Fibroblast of lung (primary cell): ENCODE measurements around the gene NAT8L. TPM values are rescaled to one million over a fixed set of nuclear protein-coding genes. Genes with fewer than 3 reads are reported as not detected.

Source experiments
- DNase-seq, 2 donors: peaks; one replicate each; pipeline versions ENCODE4 v3.0.0 to v3.0.0-alpha.2; 2010; ENCODE audit warnings: low read depth in 2 of 2
- H2AFZ ChIP-seq: 2 replicates; pipeline ENCODE4 v1.5.1; 2012; ENCODE audit warnings: low read length, control low read depth, inconsistent platforms
- H3K27ac ChIP-seq: 2 replicates; pipeline ENCODE4 v1.5.1; 2011; ENCODE audit warnings: low read length, control low read depth; ENCODE audit not compliant: insufficient read depth
- H3K27me3 ChIP-seq: 2 replicates; pipeline ENCODE4 v1.5.1; 2011; ENCODE audit warnings: mild to moderate bottlenecking, low read length; ENCODE audit not compliant: control insufficient read depth, insufficient read depth
- H3K36me3 ChIP-seq: 2 replicates; pipeline ENCODE4 v1.5.1; 2011; ENCODE audit warnings: low read length; ENCODE audit not compliant: control insufficient read depth, insufficient read depth
- H3K4me1 ChIP-seq: 2 replicates; pipeline ENCODE4 v1.5.1; 2011; ENCODE audit warnings: low read length; ENCODE audit not compliant: control insufficient read depth, insufficient read depth; ENCODE audit errors: extremely low read depth
- H3K4me2 ChIP-seq: 2 replicates; pipeline ENCODE4 v1.5.1; 2011; ENCODE audit warnings: low read length, control low read depth; ENCODE audit not compliant: insufficient read depth; ENCODE audit errors: extremely low read depth
- H3K4me3 ChIP-seq, 4 experiments: fragments of 200-600 bp in 1 of 4; sonication (generic) in 1 of 4; replicated peaks in 1 of 4; 2 replicates each; pipeline ENCODE4 v1.5.1; 2011 to 2016; ENCODE audit warnings: low read length in 4 of 4, low read depth in 3 of 4, mild to moderate bottlenecking in 3 of 4, control low read depth in 2 of 4, inconsistent platforms in 1 of 4, mixed read lengths in 1 of 4; ENCODE audit not compliant: insufficient read depth in 1 of 4; ENCODE audit errors: control extremely low read depth in 1 of 4
- H3K79me2 ChIP-seq: 2 replicates; pipeline ENCODE4 v1.5.1; 2012; ENCODE audit warnings: mild to moderate bottlenecking, low read length, inconsistent platforms; ENCODE audit not compliant: control insufficient read depth, insufficient read depth
- H3K9ac ChIP-seq: 2 replicates; pipeline ENCODE4 v1.5.1; 2011; ENCODE audit warnings: mild to moderate bottlenecking, low read length, control low read depth; ENCODE audit not compliant: insufficient read depth
- H3K9me3 ChIP-seq: 2 replicates; pipeline ENCODE4 v1.5.1; 2012; ENCODE audit warnings: low read depth, low read length; ENCODE audit not compliant: control insufficient read depth, insufficient read depth
- H4K20me1 ChIP-seq: 2 replicates; pipeline ENCODE4 v1.5.1; 2011; ENCODE audit warnings: low read length; ENCODE audit not compliant: control insufficient read depth, insufficient read depth; ENCODE audit errors: extremely low read depth
- CTCF ChIP-seq, 2 donors: IDR thresholded peaks in 1 of 2; conservative IDR thresholded peaks in 1 of 2; 1 replicate in 1 of 2; 2 replicates in 1 of 2; pipeline ENCODE4 v1.5.1; 2011 to 2012; ENCODE audit warnings: low read length in 2 of 2, control low read depth in 1 of 2, inconsistent platforms in 1 of 2, low read depth in 1 of 2, mild to moderate bottlenecking in 1 of 2
- EZH2 ChIP-seq: IDR thresholded peaks from 2 replicates; pipeline ENCODE4 v1.5.1; 2012; ENCODE audit warnings: low read length, control low read depth, mild to moderate bottlenecking; ENCODE audit errors: missing control alignments
- polyA plus RNA-seq, 2 donors: library from polyadenylated mRNA; depleted of rRNA in 1 of 2; stranded (reverse) in 1 of 2; unstranded in 1 of 2; fragments of >200 nt; gene quantifications; 2 replicates each; pipeline ENCODE4 v1.2.1, GENCODE V29; 2011 to 2012; ENCODE audit warnings: missing spikeins in 1 of 2
- total RNA-seq: library from RNA; depleted of rRNA; stranded (reverse); fragments of >200 nt; gene quantifications from 2 replicates; pipeline ENCODE4 v1.2.1, GENCODE V29; 2014

NAT8L gene
- total and polyA plus RNA-seq, 2 donors (not counting 1 experiment from before 2014, with no cell fraction given), result 0.01 to 0.17 TPM

- peaks cover 7% of the 10 kb centered on the region for H3K27me3 ChIP-seq
- H3K36me3 ChIP-seq, result no peaks in the 10 kb centered on the region
- no peak overlapping the region for H3K4me3 ChIP-seq
- no peak overlapping the region for H3K27ac ChIP-seq
- no peaks in the 10 kb centered on the region for H3K4me1 ChIP-seq
- no peak overlapping the region for H3K4me2 ChIP-seq
- TF ChIP-seq CTCF (conservative IDR thresholded peaks at IDR 0.05 in 1 of 2, IDR thresholded peaks at IDR 0.05 in 1 of 2; ENCODE audit: low read depth in 1 of 2, low read length in 2 of 2) (no peak), EZH2 (no peak)
- no peak overlapping the region for H2AFZ ChIP-seq
- no peak for DNase-seq
- H3K79me2 ChIP-seq, result no peaks in the 10 kb centered on the region
- H3K9ac ChIP-seq, result no peak overlapping the region
- no peaks in the 10 kb centered on the region for H3K9me3 ChIP-seq
- H4K20me1 ChIP-seq, result no peaks in the 10 kb centered on the region
These were observed 4.6 kb downstream of the NAT8L start for GRCh38 chr4:2063557-2064275.

DNA sequence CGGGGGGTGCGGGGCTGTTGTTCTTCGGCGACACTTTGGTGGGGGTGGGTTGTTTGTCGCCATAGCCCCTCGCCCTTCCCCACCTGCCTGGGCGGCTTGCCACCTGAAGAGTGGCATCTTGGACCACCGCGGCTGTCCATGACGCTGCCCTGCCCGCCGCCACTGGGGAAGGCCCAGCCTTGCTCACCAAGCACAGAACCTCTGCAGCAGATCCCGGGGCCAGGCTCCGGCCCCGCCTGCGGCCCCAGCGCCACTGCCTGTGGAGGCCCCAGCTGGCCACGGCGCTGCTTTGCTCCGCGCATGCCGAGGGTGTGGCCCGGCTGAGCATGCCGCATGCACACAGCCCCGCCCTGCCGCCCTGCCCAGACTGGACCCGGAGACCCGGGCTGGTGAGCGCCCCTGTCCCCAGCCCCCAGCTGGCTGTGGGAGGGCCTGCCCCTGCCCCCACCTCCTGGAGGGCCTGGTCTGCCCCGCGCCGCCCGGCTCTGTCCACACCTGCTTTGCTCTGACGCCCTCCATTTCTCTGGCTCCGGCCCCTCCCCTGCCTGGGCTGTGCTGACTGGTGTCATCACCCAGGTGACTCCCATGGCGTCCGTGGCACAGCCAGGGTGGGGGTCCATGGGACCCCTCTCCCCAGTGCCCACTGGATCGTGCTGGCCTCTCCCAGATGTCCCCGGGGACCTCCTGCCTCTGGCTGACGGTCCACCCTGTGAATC is 5.3 kb downstream of the NAT8L start:
- no peaks in the 10 kb centered on the region for H4K20me1 ChIP-seq
- no peaks in the 10 kb centered on the region for H3K79me2 ChIP-seq
- H3K4me1 ChIP-seq, result no peaks in the 10 kb centered on the region
- H3K4me3 ChIP-seq, result no peak overlapping the region
- H3K4me2 ChIP-seq, result no peak overlapping the region
- H3K27me3 ChIP-seq, result peaks cover 7% of the 10 kb centered on the region
- H3K36me3 ChIP-seq, result no peaks in the 10 kb centered on the region
- no peak for DNase-seq
- TF ChIP-seq EZH2, result no peak
- no peak for TF ChIP-seq CTCF (conservative IDR thresholded peaks at IDR 0.05 in 1 of 2, IDR thresholded peaks at IDR 0.05 in 1 of 2; ENCODE audit: low read depth in 1 of 2, low read length in 2 of 2)
- H3K27ac ChIP-seq, result no peak overlapping the region
- no peak overlapping the region for H3K9ac ChIP-seq
- H3K9me3 ChIP-seq, result no peaks in the 10 kb centered on the region
- H2AFZ ChIP-seq, result no peak overlapping the region

GRCh38 chr4:2065106-2065930 is 6.2 kb downstream of the NAT8L start:
- Histone ChIP-seq H3K4me2 (no peak overlapping the region), H3K9me3 (no peaks in the 10 kb centered on the region), H2AFZ (no peak overlapping the region), H3K27ac (no peak overlapping the region), H4K20me1 (no peaks in the 10 kb centered on the region), H3K4me1 (no peaks in the 10 kb centered on the region), H3K9ac (no peak overlapping the region), H3K79me2 (no peaks in the 10 kb centered on the region), H3K36me3 (no peaks in the 10 kb centered on the region), H3K27me3 (peaks cover 4% of the 10 kb centered on the region), H3K4me3 (no peak overlapping the region)
- TF ChIP-seq EZH2 (no peak), CTCF (conservative IDR thresholded peaks at IDR 0.05 in 1 of 2, IDR thresholded peaks at IDR 0.05 in 1 of 2; ENCODE audit: low read depth in 1 of 2, low read length in 2 of 2) (no peak)
- DNase-seq, result no peak
